HG02973 (cell line): ENCODE results near the gene PPP1R9A.

Source experiments
- ATAC-seq: cut with Tn5 transposase; IDR thresholded peaks from one replicate; pipeline ENCODE4 v1.9.1; 2021; ENCODE audit warnings: moderate library complexity; ENCODE audit not compliant: unreplicated experiment

PPP1R9A gene

DNA sequence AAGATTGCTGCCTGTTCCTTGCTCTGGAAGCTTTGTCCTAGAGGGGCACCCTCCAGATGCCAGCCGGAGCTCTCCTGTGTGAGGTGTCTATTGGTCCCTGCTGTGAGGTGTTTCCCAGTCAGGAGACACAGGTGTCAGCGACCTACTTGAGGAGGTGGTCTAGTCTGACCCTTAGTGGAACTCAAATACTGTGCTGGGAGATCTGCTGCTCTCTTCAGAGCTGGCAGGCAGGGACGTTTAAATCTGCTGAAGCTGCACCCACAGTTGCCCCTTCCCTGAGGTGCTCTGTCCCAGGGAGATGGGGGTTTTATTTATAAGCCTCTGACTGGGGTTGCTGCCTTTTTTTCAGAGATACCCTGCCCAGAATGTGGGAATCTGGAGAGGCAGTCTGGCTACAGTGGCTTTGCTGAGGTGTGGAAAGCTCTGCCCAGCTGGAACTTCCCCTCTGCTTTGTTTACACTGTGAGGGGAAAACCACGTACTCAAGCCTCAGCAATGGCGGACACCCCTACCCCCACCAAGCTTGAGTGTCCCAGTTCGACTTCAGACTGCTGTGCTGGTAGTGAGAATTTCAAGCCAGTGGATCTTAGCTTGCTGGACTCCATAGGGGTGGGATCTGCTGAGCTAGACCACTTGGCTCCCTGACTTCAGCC, 119.2 kb downstream of the PPP1R9A start:
- no peak for ATAC-seq

- ATAC-seq = no peak
These were observed 120.0 kb downstream of the PPP1R9A start for GRCh38 chr7:95027234-95027872.

GRCh38 chr7:95028683-95029082, 121.3 kb downstream of the PPP1R9A start:
- ATAC-seq = no peak

GRCh38 chr7:95035295-95035694, 127.9 kb downstream of the PPP1R9A start:
- ATAC-seq = no peak

- ATAC-seq = no peak
These were observed 133.6 kb downstream of the PPP1R9A start for GRCh38 chr7:95041031-95041430.

GRCh38 chr7:95045236-95045923, 138.0 kb downstream of the PPP1R9A start:
- no peak for ATAC-seq

DNA sequence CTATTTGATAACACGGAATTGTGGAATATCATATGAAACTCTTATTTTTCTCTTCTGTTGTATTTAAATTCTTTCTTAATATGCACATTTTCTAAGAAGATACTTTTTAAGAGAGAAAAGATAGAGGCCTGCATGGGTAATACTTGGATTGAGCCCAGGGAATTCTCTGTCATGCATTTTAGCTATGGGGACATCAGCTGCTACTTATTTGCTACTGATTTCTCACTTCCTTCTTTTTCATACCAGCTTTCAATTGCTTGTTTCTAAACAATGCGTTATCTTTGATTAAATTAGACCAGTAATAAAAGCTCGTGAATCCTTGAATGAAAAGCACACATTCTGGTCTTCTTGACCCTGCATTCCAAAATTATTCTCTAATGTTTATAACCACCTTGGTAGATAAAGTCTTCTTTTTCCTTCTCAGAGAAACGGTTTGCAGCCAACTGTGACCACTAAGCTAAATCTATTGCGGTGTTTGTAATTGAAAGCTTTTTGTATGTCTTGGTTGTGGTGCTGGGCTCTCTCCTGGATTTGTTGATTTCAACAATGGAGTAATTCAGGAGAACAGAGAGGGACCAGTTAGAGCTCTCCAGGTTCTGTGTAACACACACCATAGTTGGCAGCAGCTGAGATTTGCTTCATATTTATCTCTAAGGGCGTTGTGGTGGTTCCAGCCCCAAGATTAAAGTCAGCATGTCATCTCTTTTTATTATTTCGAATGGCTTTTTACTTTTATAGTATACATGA, 139.3 kb downstream of the PPP1R9A start:
- no peak for ATAC-seq

DNA sequence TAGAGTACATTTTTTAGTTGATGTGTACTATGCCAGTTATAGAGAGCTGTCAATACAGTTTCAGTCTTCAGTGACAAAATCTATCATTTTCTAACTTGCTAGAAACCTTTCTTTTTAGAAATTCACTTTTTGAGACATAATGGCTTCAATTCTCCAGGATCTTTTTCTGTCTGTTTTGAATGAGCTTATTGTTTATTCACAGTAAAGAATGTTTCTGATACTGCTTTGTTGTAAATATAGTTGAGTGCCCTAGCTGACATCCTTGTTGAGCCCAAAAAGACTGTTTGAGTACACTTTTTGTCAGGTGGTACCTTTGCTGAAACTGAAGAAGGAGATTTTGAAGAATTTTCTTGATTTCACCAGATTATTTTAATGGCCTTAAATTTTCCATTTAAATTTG, 139.9 kb downstream of the PPP1R9A start:
- ATAC-seq = no peak

DNA sequence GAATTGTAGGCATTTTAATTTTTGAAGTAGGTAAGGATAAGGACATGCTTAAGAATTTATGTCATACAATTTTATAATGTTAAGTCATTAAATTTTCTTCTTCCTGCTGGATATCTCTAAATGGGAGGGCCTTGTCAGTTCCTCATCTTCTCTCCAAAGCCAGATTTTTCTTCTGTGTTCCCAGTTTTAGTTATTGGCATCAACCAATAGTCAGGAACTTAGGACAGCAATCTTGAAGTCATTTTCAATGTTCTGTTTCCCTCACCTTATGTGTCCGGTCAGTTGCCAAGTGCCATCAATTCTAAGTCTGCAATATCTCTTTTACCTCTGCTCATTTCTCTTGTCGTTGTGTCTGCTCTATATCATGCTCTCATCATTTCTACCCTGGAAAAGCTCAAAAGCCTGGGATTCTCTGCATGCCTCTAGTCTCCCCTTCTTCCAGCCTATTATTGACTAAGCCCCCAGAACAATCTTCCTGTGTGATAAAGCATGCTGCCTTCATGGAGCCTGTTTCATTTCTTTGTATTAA, 145.2 kb downstream of the PPP1R9A start:
- no peak for ATAC-seq

GRCh38 chr7:95054386-95054785, 147.0 kb downstream of the PPP1R9A start:
- ATAC-seq = no peak

DNA sequence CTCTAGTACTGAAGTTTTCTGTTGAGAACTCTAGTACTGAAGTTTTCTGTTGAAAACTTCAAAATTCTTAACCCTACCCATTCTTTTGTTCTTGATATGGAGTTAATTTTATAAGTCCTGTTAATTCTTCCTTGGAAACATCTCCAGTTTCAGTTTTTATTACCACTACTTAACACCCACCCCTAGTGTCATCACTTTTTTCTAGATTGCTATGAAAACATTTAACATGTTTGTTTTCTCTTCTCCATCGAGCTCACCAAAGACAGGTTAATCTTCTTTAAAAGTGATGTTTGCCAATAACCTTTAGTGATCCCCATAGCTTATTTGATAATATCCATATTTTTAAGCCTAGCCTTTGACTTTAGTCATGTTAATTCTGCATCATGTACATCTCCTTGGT, 147.9 kb downstream of the PPP1R9A start:
- ATAC-seq = no peak

DNA sequence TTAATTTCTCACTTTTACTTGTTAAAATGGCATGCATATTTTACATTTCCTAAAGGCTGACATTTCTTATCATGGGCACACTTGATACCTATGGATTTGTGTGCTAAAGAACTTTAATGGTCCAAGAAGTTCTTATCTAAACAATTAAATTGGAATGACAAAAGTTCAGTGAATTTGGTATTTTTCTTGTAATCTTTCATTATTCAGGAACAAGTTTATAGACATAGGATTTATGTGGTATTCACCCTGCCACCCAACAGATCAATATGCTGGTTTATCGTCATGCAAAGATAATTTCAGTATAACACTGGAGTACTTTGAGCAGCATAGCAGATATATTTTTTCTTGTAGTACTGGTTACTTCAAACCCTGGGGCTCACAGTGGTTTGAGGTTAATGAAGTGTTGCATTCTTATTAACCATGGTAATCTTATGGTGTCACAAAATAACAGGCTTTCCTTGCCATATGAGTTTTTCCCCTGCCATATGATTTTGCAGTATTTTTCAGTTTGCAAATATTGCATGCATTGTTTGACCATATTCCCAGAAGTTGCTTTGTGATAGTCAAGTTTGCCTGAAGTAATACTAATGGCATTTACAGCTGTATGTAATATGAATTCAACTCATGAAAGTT, 148.8 kb downstream of the PPP1R9A start:
- no peak for ATAC-seq

DNA sequence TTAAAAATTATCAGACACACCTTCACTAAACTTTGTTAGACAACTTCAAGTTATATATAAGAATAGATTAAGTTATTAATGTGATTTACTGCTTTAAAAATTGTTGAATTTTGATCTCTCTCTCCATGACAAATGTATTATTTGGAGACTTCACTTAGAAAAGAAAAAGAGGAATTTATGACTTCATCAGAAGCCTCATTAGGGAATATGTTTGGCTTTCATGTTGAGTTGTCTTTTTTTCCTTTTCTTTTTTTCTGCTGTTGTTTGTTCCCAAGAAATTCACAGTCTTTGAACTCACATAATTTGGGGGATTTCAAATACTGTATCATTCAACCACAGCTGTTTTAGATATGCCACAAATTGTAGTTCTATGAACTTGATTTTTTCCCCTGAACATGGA, 149.5 kb downstream of the PPP1R9A start:
- no peak for ATAC-seq

GRCh38 chr7:95059842-95060313, 152.5 kb downstream of the PPP1R9A start:
- ATAC-seq = no peak

GRCh38 chr7:95062901-95063300, 155.5 kb downstream of the PPP1R9A start:
- ATAC-seq = no peak

DNA sequence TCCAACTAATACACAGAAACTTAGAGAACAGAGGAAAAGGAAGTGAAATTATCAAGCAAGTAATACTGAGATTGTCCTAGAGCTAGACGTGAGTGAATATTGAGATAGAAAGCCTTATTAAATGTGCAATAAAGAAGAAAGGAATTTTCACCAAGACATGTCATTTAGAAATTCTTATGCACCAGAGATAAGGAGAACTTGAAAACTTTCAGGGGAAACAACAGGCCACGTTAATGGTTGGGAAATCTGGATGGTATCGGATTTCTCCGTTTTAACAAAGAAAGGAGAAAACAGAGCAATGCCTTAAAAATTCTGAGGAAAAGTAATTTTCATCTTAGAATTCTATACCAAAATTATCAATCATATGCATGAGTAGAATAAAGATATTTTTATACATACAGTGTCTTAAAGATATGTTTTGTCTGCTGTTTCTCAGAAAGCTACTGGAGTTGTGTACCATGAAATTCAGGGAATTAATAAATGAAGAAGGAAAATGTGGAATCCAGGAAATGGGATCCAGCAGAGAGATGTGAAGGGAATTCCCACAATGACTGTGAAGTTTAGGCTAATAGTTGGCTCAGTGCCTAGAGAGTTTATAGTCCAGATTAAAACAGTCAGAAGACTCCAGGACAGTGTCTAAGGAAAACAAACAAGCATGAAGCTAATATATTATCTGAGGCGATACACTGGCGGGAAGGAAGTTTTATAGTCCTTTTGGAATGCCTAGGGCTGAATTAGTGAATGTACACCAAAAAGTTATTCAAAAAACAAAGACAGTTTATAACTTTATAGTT, 159.5 kb downstream of the PPP1R9A start:
- no peak for ATAC-seq

GRCh38 chr7:95088536-95089215, 181.3 kb downstream of the PPP1R9A start:
- no peak for ATAC-seq

GRCh38 chr7:95089414-95090315, 182.3 kb downstream of the PPP1R9A start:
- ATAC-seq = no peak
